ENCODE data around the gene PDLIM5. TPM values are rescaled to one million over a fixed set of nuclear protein-coding genes. Genes with fewer than 3 reads are reported as not detected.

The PDLIM5 gene
- total and polyA plus RNA-seq, 2 of the 8 experiments (the other 6 are each of a cell fraction or from before 2014, with no cell fraction given) = 37.3 to 62.1 TPM

- TF ChIP-seq SP2 (IDR thresholded peaks at IDR 0.05; ENCODE audit: low read length) (no peak), FOSL1 (IDR thresholded peaks at IDR 0.05; ENCODE audit: insufficient read depth, low read depth, low read length) (no peak), SIRT6 (IDR thresholded peaks at IDR 0.05; ENCODE audit: low read length) (no peak), TAF1 (IDR thresholded peaks at IDR 0.05; ENCODE audit: low read depth, low read length) (no peak), SUZ12 (IDR thresholded peaks at IDR 0.05; ENCODE audit: low read length) (no peak), ZNF274 (IDR thresholded peaks at IDR 0.05; ENCODE audit: borderline replicate concordance, extremely low read depth, low read length) (no peak), TCF12 (IDR thresholded peaks at IDR 0.05; ENCODE audit: low read depth, low read length) (no peak), TAF7 (optimal IDR thresholded peaks at IDR 0.05; ENCODE audit: borderline replicate concordance, low read depth, low read length) (no peak), KDM4A (IDR thresholded peaks at IDR 0.05; ENCODE audit: low read depth, low read length, severe bottlenecking) (no peak), BRCA1 (IDR thresholded peaks at IDR 0.05; ENCODE audit: low read depth, low read length) (no peak), BACH1 (IDR thresholded peaks at IDR 0.05; ENCODE audit: low read length) (no peak), RXRA (IDR thresholded peaks at IDR 0.05; ENCODE audit: insufficient read depth, low read depth, low read length) (no peak), SIX5 (IDR thresholded peaks at IDR 0.05; ENCODE audit: low read depth, low read length) (no peak)
These were observed 16.5 kb downstream of the PDLIM5 start (continued) for GRCh38 chr4:94468093-94468769.

Data from H1 (cell line).